22Rv1 (cell line): Measurements from ENCODE around the gene CHRNA4.
"Not testable (repeated sequence)": the region's sequence is repeated elsewhere in the genome, so short reads cannot be mapped to it uniquely, and the experiment has no call there.

Experiments
- H3K27ac ChIP-seq: fragments of 450-650 bp; 2 replicates; pipeline ENCODE4 v1.5.1; 2017
- CTCF ChIP-seq: fragments of 450-650 bp; IDR thresholded peaks from 2 replicates; pipeline ENCODE4 v1.5.1; 2017; ENCODE audit warnings: mild to moderate bottlenecking
- ZFX ChIP-seq: fragments of 450-650 bp; IDR thresholded peaks from 2 replicates; pipeline ENCODE4 v1.6.1; 2017; ENCODE audit warnings: antibody characterized with exemption, borderline replicate concordance

The CHRNA4 gene

GRCh38 chr20:63344616-63345327 is 16.4 kb downstream of the CHRNA4 start:
- no peak overlapping the region for H3K27ac ChIP-seq
- TF ChIP-seq ZFX (no peak), CTCF (no peak)

GRCh38 chr20:63343460-63344445 is 17.4 kb downstream of the CHRNA4 start:
- no peak overlapping the region for H3K27ac ChIP-seq
- TF ChIP-seq ZFX: no peak
- no peak for TF ChIP-seq CTCF

DNA sequence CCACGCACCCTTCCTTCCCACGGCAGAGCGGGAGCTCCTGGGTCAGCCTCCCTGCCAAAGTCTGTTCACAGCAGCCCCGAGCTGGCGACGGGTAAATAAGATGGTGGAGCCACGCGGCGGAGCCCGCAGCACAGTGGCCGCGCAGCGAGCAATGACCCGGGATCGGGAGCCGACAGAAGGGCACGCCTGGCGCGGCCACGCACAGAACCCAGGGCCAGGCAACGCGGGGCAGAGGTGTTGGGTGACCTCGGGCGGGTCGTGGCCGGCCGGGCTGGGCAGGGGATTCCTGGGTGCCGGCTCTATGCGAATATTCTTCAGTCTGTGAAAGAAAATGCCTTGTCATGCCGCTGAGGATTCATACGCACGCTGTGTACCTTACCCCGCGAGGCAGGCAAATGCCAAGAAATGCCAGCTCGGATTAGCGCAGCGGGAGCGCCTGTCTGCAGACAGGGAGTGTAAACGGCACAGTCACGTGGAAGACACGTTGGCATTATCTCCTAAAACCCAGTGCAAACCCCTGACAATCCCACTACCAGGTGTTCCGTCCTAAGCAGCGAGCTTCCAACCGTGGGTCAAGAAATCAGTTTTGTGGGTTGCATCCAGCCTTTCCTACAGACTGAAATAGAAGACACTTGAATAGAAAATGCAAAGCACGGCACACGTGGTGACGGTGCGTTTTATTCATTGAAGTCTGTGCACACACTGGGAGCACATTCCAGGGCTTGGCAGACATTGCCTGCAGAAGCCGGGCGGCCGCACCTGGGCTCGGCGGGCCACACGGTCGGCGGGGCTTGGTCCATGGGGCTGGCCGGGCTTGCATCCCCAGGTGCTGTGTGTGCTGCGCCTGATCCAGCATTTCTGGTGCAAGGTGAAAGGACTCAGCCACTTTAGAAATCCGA is 18.3 kb downstream of the CHRNA4 start:
- no peak overlapping the region for H3K27ac ChIP-seq
- TF ChIP-seq CTCF: no peak
- no peak for TF ChIP-seq ZFX

DNA sequence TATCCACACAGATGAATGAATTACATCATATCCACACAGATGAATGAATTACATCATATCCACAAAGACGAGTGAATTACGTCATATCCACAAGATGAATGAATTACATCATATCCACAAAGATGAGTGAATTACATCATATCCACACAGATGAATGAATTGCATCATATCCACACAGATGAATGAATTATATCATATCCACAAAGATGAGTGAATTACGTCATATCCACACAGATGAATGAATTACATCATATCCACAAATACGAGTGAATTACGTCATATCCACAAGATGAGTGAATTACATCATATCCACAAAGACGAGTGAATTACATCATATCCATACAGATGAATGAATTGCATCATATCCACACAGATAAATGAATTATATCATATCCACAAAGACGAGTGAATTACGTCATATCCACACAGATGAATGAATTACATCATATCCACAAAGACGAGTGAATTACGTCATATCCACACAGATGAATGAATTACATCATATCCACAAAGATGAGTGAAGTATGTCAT is 20.9 kb downstream of the CHRNA4 start:
- H3K27ac ChIP-seq: not testable (repeated sequence)

- not testable (repeated sequence) for H3K27ac ChIP-seq
Observed at GRCh38 chr20:63339154-63340094, 21.7 kb downstream of the CHRNA4 start.

GRCh38 chr20:63337786-63338420 is 23.2 kb downstream of the CHRNA4 start:
- no peak overlapping the region for H3K27ac ChIP-seq
- TF ChIP-seq CTCF (no peak), ZFX (no peak)

DNA sequence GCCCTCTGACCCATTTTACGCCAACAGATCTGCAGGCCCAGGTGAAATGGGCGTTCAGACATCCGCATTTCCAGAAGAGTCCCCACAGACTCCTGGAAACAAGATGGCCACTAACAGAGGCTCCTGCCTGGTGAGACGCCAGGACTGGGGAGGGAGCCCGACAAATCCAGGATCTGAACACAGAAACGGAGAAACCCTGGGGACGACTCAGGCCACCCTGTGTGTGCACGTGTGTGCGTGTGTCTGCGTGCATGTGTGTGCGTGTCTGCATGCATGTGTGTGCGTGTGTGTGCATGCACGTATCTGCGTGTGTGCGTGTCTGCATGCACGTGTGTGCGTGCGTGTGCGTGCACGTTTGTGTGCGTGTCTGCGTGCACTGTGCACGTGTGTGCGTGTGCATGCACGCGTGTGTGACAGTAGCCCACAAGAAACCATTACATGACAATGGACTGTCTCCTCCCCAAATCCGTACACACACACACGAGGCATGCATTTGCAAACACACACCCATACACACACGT is 24.9 kb downstream of the CHRNA4 start:
- TF ChIP-seq CTCF (no peak), ZFX (no peak)
- no peak overlapping the region for H3K27ac ChIP-seq
